GM12878 (cell line): ENCODE results near the gene DACH1. TPM values are rescaled to one million over a fixed set of nuclear protein-coding genes. Genes with fewer than 3 reads are reported as not detected.

Source experiments
- ATAC-seq: fragments of 200-7000 bp; cut with Tn5 transposase; 3 replicates; pipeline ENCODE4 v1.9.1; 2020; ENCODE audit warnings: mild to moderate bottlenecking, moderate library complexity
- BruUV-seq: library from RNA; stranded (reverse); fragments of 400-500 nt; replicated peaks from 2 replicates; lab custom pipeline; 2021; lab: Mats Ljungman, UMichigan
- CTCF ChIA-PET: fragments of 300-600 bp; sonication (Branson Sonifier 250); formaldehyde crosslinking; extraction: SDS; loops from one replicate; lab custom pipeline; 2021; ENCODE audit warnings: inconsistent platforms; lab: Yijun Ruan, JAX
- POLR2A ChIA-PET: fragments of 350-600 bp; formaldehyde crosslinking; extraction: SDS; loops from one replicate; lab custom pipeline; 2021; ENCODE audit warnings: inconsistent platforms; lab: Charles Lee
- RAD21 ChIA-PET: fragments of 300-600 bp; sonication (Branson Sonifier 250); formaldehyde crosslinking; loops from one replicate; lab custom pipeline; 2023; ENCODE audit warnings: antibody characterized with exemption; ENCODE audit not compliant: unreplicated experiment; lab: Charles Lee
- SMC1A ChIA-PET: fragments of 300-600 bp; sonication (Branson Sonifier 250); formaldehyde crosslinking; loops from one replicate; lab custom pipeline; 2023; ENCODE audit not compliant: unreplicated experiment, uncharacterized antibody; lab: Charles Lee
- DNase-seq: peaks from one replicate; pipeline ENCODE4 v3.0.0-alpha.2; 2011; ENCODE audit warnings: low read depth, low spot score
- FAIRE-seq: peaks from 3 replicates; lab custom pipeline; 2011; peaks lifted over from hg19 to GRCh38; lab: Jason Lieb, UNC
- H2AFZ ChIP-seq: 2 replicates; pipeline ENCODE4 v1.6.0; 2011; ENCODE audit warnings: low read depth, low read length, control low read depth; ENCODE audit not compliant: control insufficient read depth
- H3K27ac ChIP-seq: 2 replicates; pipeline ENCODE4 v1.5.1; 2011; ENCODE audit warnings: control low read depth; ENCODE audit not compliant: control insufficient read depth, insufficient read depth
- H3K27me3 ChIP-seq, 2 experiments: replicated peaks in 1 of 2; 2 replicates each; pipeline versions ENCODE4 v1.6.0 to v1.6.1; 2011; ENCODE audit warnings: low read length in 1 of 2; ENCODE audit not compliant: control insufficient read depth in 2 of 2, insufficient read depth in 2 of 2
- H3K36me3 ChIP-seq, 2 experiments: 2 replicates each; pipeline ENCODE4 v1.5.1; 2011; ENCODE audit warnings: low read length in 1 of 2; ENCODE audit not compliant: control insufficient read depth in 2 of 2, insufficient read depth in 2 of 2
- H3K4me1 ChIP-seq: 2 replicates; pipeline ENCODE4 v1.6.1; 2011; ENCODE audit warnings: mild to moderate bottlenecking, low read length, moderate library complexity, mixed read lengths; ENCODE audit not compliant: control insufficient read depth, insufficient read depth
- H3K4me2 ChIP-seq: 2 replicates; pipeline ENCODE4 v1.6.0; 2011; ENCODE audit warnings: control low read depth; ENCODE audit not compliant: control insufficient read depth, insufficient read depth
- H3K4me3 ChIP-seq: fragments of 200-600 bp; sonication (generic); 2 replicates; pipeline ENCODE4 v1.5.1; 2016
- H3K79me2 ChIP-seq: 2 replicates; pipeline ENCODE4 v1.6.0; 2011; ENCODE audit warnings: low read length; ENCODE audit not compliant: control insufficient read depth, insufficient read depth
- H3K9ac ChIP-seq: 2 replicates; pipeline ENCODE4 v1.8.0; 2011; ENCODE audit warnings: low read length, control low read depth, mixed read lengths; ENCODE audit not compliant: control insufficient read depth, insufficient read depth
- H3K9me3 ChIP-seq: replicated peaks from 3 replicates; pipeline ENCODE4 v1.5.1; 2011; ENCODE audit warnings: mild to moderate bottlenecking, low read length; ENCODE audit not compliant: control insufficient read depth, insufficient read depth
- H4K20me1 ChIP-seq: 2 replicates; pipeline ENCODE4 v1.6.0; 2011; ENCODE audit not compliant: control insufficient read depth, insufficient read depth
- HDAC2 ChIP-seq: fragments of 200-600 bp; sonication (generic); IDR thresholded peaks from 2 replicates; pipeline ENCODE4 v1.6.1; 2017
- KDM1A ChIP-seq: fragments of 200-600 bp; sonication (generic); IDR thresholded peaks from 2 replicates; pipeline ENCODE4 v1.6.1; 2016; ENCODE audit warnings: borderline replicate concordance
- TCF3 ChIP-seq: IDR thresholded peaks from 2 replicates; pipeline ENCODE4 v1.6.1; 2012; ENCODE audit warnings: low read depth, mild to moderate bottlenecking, low read length, borderline replicate concordance; ENCODE audit not compliant: insufficient read depth
- WGBS: methylation state at CpG from one replicate; pipeline ENCODE4 v1.1.6; 2016; ENCODE audit warnings: low lambda C conversion rate; ENCODE audit not compliant: insufficient replicate concordance, insufficient coverage; ENCODE audit errors: missing lambda C conversion rate; 5-methylcytosine and 5-hydroxymethylcytosine counted together
- in situ Hi-C: fragments of 300-500 bp; cut with MboI; formaldehyde crosslinking; loops from 9 replicates; pipeline ENCODE4 v1.14.3; 2018; ENCODE audit warnings: mixed read lengths
- intact Hi-C: fragments of 100-400 bp; cut with micrococcal nuclease; formaldehyde crosslinking; loops from one replicate; pipeline ENCODE4 v1.14.2; 2022; ENCODE audit not compliant: unreplicated experiment
- polyA plus RNA-seq, 11 experiments: library from polyadenylated mRNA; depleted of rRNA in 4 of 11; unstranded in 6 of 11; stranded (reverse) in 5 of 11; fragments of >200 nt; fragmentation: Nextera tagmentation in 4 of 11; fragmentation: Illumina TruSeq in 1 of 11; extraction: Ambion mirVana in 4 of 11; extraction: Trizol in 1 of 11; gene quantifications; 1 replicate in 1 of 11; 2 replicates in 10 of 11; pipeline versions ENCODE4 v1.2.1 to v1.2.3, GENCODE V29; 2011 to 2016; ENCODE audit warnings: inconsistent platforms in 2 of 11, missing spikeins in 2 of 11, low read depth in 1 of 11
- total RNA-seq, 4 experiments: library from RNA; depleted of rRNA in 3 of 4; stranded (reverse); fragments of >200 nt in 3 of 4; fragmentation: Illumina TruSeq in 1 of 4; extraction: Trizol in 1 of 4; gene quantifications; 2 replicates each; pipeline versions ENCODE4 v1.2.1 to v1.2.3, GENCODE V29; 2013 to 2021

Gene DACH1
- total and polyA plus RNA-seq, 10 of the 15 experiments (the other 5 are each of a cell fraction or from before 2014, with no cell fraction given): 0.05 TPM; not detected in 9

GRCh38 chr13:71752775-71753513 lies 114.1 kb downstream of the DACH1 start:
- FAIRE-seq (no peak), ATAC-seq (no peak)
- SMC1A ChIA-PET: no interaction called here
- H3K9ac ChIP-seq: no peak overlapping the region
- no peaks in the 10 kb centered on the region for H3K4me1 ChIP-seq
- H3K36me3 ChIP-seq: no peaks in the 10 kb centered on the region
- no peak overlapping the region for H2AFZ ChIP-seq
- H3K4me3 ChIP-seq: no peak overlapping the region
- 1% methylated on average over 4 of the region's 4 CpGs for WGBS
- BruUV-seq: no TSS peak
- H3K9me3 ChIP-seq: no peaks in the 10 kb centered on the region
- no peaks in the 10 kb centered on the region for H3K79me2 ChIP-seq
- in situ Hi-C loops: no loop called here
- intact Hi-C loops: no loop called here
- H3K27ac ChIP-seq: no peak overlapping the region
- no peaks in the 10 kb centered on the region for H3K27me3 ChIP-seq
- POLR2A ChIA-PET: no interaction called here
- no peak overlapping the region for H3K4me2 ChIP-seq
- CTCF ChIA-PET: interaction anchor here (0.6 to 1.2 kb wide), 2 partner anchors 21 to 124 kb away, joined by 3 read pairs; no protein-coding TSS in a partner anchor
- no peaks in the 10 kb centered on the region for H4K20me1 ChIP-seq
- RAD21 ChIA-PET: no interaction called here
- TF ChIP-seq TCF3 (no peak), HDAC2 (no peak)
- TF ChIP-seq, all 136 proteins: peak for 0
- DNase-seq: no peak

GRCh38 chr13:71751073-71751472 lies 115.9 kb downstream of the DACH1 start:
- ATAC-seq: no peak
- in situ Hi-C loops (no loop called here), intact Hi-C loops (no loop called here)
- FAIRE-seq: no peak
- DNase-seq: no peak
- no peaks in the 10 kb centered on the region for H3K36me3 ChIP-seq
- SMC1A ChIA-PET: no interaction called here
- TF ChIP-seq KDM1A: no peak
- POLR2A ChIA-PET: no interaction called here
- no peaks in the 10 kb centered on the region for H4K20me1 ChIP-seq
- RAD21 ChIA-PET: no interaction called here
- H3K4me1 ChIP-seq: no peaks in the 10 kb centered on the region
- WGBS: 6% methylated on average over 1 of the region's 1 CpG
- no peaks in the 10 kb centered on the region for H3K79me2 ChIP-seq
- BruUV-seq: no TSS peak
- CTCF ChIA-PET: no interaction called here
- H3K27me3 ChIP-seq: no peaks in the 10 kb centered on the region
- no peak overlapping the region for H2AFZ ChIP-seq
- no peak overlapping the region for H3K9ac ChIP-seq
- H3K4me3 ChIP-seq: no peak overlapping the region
- no peaks in the 10 kb centered on the region for H3K9me3 ChIP-seq
- no peak overlapping the region for H3K4me2 ChIP-seq
- no peak overlapping the region for H3K27ac ChIP-seq
